ENCODE results near the gene MSI2.

DNA sequence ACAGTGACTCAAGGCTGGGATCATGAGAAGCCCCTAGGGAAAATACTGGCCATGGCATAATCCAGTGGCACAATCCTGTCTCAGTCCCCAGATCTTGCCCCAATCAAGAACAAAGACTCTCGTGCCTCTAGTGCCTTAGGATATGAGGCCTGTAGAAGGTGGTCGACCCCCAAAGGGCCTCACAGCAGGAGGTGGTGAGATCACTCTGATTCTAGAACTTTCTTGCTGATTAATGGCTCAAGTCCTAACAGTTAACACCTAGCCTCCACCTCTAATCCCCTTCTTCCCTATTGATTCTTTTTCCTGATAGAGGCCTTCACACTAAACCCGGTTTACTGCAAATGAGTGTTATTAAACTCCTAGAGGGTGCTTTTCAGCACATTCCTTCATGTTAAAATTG is 312.0 kb downstream of the MSI2 start:
- TF ChIP-seq, protein P1, sequence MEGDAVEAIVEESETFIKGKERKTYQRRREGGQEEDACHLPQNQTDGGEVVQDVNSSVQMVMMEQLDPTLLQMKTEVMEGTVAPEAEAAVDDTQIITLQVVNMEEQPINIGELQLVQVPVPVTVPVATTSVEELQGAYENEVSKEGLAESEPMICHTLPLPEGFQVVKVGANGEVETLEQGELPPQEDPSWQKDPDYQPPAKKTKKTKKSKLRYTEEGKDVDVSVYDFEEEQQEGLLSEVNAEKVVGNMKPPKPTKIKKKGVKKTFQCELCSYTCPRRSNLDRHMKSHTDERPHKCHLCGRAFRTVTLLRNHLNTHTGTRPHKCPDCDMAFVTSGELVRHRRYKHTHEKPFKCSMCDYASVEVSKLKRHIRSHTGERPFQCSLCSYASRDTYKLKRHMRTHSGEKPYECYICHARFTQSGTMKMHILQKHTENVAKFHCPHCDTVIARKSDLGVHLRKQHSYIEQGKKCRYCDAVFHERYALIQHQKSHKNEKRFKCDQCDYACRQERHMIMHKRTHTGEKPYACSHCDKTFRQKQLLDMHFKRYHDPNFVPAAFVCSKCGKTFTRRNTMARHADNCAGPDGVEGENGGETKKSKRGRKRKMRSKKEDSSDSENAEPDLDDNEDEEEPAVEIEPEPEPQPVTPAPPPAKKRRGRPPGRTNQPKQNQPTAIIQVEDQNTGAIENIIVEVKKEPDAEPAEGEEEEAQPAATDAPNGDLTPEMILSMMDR (conservative IDR thresholded peaks at IDR 0.05; ENCODE audit: low read length): no peak
- no peak for TF ChIP-seq EZH2phosphoT487 (IDR thresholded peaks at IDR 0.05; ENCODE audit: borderline replicate concordance, low read depth, low read length)
